GM11168 (cell line): ENCODE measurements around the gene CYP4F3.
"Not testable (repeated sequence)": the region's sequence is repeated elsewhere in the genome, so short reads cannot be mapped to it uniquely, and the experiment has no call there.

ENCODE experiments used
- in situ Hi-C: fragments of 300-500 bp; cut with MboI; formaldehyde crosslinking; loops from one replicate; pipeline ENCODE4 v1.12.0; 2022; ENCODE audit warnings: low sequenced_read_pairs; ENCODE audit not compliant: unreplicated experiment

The CYP4F3 gene

GRCh38 chr19:15656467-15656866, 15.8 kb downstream of the CYP4F3 start:
- in situ Hi-C loops: no loop called here

DNA sequence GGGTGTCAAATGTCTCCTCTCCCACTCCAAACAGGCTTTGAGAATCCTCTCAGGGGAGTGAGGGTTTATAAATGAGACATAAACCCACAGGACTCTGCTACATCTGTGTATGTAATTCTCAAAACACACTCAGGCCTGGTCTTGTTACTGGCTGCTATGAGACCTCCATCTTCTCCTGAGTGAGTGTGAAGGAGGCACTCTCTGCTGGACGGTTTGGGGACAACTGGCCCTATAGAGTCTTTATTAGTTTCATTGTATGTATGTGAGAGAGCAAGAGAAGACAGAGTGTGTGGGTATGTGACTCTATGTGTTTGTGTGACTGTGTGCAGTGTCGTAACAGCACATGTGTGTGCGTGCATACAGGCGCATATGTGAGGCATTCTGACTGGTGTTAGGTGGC, 22.6 kb downstream of the CYP4F3 start:
- in situ Hi-C loops: no loop called here

GRCh38 chr19:15666186-15666585, 25.5 kb downstream of the CYP4F3 start:
- in situ Hi-C loops: no loop called here

DNA sequence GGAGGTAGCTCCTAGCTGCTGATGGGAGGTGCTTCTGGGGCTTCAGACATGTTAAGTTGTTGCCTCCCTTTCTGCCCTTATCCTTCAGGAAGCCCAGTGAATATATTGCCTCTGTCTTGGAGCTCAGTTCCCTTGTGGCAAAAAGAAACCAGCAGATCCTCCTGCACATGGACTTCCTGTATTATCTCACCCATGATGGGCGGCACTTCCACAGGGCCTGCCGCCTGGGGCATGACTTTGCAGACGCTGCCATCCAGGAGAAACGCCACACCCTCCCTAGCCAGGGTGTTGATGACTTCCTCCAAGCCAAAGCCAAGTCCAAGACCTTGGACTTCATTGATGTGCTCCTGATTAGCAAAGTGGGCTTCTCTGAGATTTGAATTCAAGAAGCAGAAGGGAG, 26.2 kb downstream of the CYP4F3 start:
- in situ Hi-C loops: no loop called here

GRCh38 chr19:15669440-15669839, 28.7 kb downstream of the CYP4F3 start:
- in situ Hi-C loops: no loop called here

GRCh38 chr19:15669891-15670290, 29.2 kb downstream of the CYP4F3 start:
- in situ Hi-C loops: no loop called here

- in situ Hi-C loops: no loop called here
Observed at GRCh38 chr19:15671237-15671821, 30.6 kb downstream of the CYP4F3 start.

- in situ Hi-C loops: no loop called here
Observed at GRCh38 chr19:15671891-15672579, 31.3 kb downstream of the CYP4F3 start.

DNA sequence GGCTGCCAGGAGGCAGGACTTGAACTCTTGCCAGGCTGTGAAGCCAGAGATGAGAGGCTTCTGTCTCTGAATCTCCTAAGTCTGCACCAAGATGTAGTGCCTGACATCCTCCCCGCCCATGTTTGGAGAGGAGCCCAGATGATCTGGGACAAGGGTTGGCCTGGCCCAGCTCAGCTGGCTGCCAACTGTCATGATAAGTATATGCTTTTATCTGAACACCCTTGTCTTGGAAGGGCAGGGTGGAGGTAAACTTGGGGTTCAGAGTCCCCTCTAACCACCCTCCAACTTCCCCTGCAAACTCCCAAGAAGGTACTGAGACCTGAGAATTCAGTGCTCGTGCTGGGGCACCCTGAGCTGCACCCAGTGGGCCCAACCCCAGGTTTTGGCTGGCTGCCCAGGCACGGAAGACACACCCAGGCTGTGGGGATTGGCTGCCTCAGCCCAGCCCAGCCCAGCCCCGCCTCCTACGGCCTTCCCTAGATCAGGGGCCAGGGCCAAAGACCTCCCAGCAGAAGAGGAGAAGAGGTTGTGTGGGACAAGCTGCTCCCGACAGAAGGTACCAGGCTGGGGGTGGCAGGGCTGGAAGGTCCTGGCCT, 32.0 kb downstream of the CYP4F3 start, which contains the start of gene CYP4F12:
Gene CYP4F12 (plus strand): TSS at position 508 of the 596 bp plus-strand sequence. CDS start 443 bp downstream, outside the sequence.
- in situ Hi-C loops: no loop called here

DNA sequence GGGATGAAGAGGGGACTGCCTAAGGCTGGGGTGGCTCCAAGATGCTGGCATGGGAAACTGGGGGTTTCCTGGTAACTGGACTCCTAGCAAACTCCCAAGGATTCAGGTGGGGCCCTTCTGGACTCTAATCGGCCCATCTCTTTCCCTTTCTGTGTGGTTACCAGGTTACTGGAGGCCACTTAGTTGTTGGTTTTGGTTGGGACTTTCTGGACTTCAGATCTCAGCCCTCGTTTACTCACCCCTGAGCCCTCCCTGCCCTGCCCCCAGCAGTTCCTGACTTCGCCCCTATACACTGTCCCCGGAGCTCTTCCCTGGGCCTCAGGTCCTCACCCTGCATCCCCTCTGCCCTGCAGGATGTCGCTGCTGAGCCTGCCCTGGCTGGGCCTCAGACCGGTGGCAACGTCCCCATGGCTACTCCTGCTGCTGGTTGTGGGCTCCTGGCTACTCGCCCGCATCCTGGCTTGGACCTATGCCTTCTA, 32.5 kb downstream of the CYP4F3 start:
- in situ Hi-C loops: no loop called here

DNA sequence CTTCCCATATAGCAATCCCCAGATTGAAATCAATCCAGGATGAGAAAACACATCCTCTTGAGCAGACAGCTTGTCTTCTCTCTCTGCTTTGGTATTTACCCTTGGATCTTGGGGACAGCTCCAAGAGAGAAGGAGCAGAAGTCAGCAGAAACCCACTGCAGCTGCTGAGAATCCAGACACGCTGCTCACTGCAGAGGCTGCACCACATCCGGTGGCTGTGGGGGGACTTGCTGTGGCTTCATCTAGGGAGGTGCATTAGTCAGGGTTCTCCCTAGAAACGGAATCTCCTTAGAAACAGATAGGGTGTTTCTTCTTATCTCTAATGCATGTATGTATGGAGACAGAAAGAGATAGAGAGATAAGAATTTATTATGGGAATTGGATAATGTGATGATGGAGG, 34.9 kb downstream of the CYP4F3 start:
- in situ Hi-C loops: no loop called here

- in situ Hi-C loops: no loop called here
Observed at GRCh38 chr19:15679089-15679488, 38.4 kb downstream of the CYP4F3 start.

- in situ Hi-C loops: not testable (repeated sequence)
Observed at GRCh38 chr19:15679865-15680264, 39.2 kb downstream of the CYP4F3 start.

DNA sequence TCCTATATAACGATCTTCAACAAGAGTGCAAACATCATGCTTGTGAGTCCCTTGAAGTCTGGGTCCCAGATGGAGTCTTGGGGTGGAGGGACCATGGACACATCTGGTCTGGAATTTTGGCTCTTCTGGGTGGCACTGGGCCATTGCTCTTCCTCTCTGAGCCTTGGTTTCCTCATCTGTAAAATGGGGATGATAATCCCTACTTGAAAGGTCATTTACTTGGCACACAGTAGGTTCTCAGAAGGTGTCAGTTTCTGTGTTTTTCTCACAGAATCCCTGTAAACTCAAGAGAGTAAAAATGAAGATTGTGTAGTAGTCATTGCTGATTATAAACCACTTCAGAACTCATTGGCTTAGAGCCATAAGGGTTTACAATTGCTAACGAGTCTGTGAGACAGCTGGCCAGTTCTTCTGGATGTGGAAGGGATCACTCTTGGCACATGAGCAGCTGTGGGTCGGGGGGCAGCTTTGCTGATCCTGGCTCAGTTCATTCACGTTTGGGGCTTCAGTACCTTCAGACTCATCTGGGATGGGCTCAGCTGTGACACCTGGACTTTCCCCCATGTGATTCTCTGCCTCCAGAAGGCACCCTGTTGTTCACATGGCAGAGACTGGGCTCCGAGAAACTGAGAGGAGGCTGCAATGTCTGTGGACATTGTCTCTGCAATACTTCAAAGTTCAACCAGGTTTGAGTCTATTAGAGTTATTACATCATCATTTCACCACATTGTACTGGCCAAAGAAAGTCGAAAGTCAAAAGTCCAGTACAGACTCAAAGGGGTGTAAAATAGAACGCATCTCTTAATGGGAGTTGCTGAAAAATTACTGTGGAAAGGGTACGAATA, 40.0 kb downstream of the CYP4F3 start:
- in situ Hi-C loops: no loop called here

GRCh38 chr19:15683411-15683810, 42.7 kb downstream of the CYP4F3 start:
- in situ Hi-C loops: no loop called here

- in situ Hi-C loops: no loop called here
Observed at GRCh38 chr19:15684828-15685227, 44.1 kb downstream of the CYP4F3 start.

DNA sequence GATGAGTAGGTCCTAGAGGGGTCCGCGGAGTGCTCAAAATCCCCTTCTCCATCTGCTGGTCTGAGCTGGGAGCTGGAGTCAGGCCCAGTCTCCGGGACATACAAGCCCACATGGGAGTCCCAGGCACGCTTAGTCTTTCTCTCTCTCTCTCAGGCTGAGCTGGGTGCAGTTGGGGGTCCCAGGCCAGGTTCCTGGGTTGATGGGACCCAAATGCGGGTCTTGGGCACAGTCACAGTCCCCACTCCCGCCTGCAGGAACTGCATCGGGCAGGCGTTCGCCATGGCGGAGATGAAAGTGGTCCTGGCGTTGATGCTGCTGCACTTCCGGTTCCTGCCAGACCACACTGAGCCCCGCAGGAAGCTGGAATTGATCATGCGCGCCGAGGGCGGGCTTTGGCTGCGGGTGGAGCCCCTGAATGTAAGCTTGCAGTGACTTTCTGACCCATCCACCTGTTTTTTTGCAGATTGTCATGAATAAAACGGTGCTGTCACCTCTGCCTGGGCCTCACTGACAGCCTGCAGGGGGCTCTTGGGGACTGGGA, 56.0 kb downstream of the CYP4F3 start:
- in situ Hi-C loops: no loop called here

DNA sequence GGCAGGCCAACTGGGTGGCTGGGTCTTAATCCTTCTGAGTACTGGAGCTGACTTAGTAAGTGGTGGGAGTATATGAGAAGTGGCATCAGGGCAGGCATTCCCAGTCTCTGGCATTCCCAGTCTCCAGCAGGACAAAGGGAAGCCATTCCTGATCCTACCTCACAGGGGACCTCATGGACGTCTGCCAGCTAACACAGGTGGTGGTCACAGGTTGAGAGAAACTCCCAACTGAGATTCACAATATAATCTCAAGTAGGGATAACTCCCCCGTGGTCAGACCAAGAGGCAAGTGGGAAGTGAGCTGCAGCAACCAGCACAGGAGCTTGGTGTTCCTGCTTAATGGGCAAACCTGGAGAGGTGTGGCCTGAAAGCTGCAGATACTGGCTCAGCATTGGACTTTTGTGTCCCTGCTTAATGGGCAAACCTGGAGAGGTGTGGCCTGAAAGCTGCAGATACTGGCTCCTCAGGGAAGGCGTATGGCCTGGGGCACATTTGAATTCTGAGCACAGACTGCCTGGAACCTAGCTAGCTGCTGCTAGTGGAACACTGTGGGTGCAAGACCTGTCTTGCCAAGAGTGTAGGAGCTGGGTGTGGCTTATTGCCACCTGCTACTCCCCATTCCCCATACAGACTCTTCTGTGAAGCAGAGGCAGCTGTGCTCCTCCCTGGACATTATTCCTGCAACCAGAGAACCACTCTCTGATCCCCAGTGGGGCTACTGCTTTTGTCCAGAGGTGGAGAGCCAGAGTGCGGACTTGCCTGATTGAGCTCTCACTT, 61.2 kb downstream of the CYP4F3 start:
- in situ Hi-C loops: no loop called here

DNA sequence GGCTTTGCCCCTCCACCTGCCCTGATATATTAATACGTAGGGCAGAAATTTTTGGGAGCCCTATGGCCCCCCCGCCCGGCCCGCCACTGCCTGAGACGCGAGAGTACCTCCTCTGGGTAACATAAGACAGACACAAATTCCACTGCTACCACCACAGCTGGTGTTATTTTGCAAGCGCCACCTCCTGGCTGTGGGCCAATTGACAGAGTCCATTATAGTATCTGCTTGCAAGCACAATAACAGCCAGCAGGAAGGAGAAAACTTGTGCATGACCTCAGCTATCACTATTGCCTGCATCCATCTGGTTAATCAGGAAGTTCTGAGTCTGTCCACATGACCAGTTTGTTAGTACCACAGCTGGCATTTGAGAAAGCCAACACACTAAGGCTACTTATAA, 61.8 kb downstream of the CYP4F3 start:
- in situ Hi-C loops: no loop called here
